ENCODE results near the gene DNAJC1.

DNAJC1 gene

GRCh38 chr10:22006379-22006884 is 2.9 kb upstream of the DNAJC1 start:
- DNase-seq (ENCODE audit: low spot score) = no peak

GRCh38 chr10:22005763-22006162 is 2.2 kb upstream of the DNAJC1 start:
- no peak for DNase-seq (ENCODE audit: low spot score)

DNA sequence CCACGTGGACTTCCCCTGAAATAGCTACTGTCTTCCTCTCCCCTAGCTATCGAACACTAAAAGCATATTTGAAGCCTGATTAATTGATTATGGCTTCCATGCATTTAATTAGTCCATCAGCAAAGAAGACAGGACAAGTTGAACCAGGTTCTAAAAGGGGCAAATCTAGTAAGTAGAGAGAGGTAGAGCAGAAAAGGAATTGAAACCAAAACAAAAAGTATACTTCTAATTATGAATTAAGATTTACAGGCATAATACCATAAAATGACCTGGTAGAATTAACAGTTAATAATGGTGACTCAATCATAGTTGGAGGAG is 393 bp upstream of the DNAJC1 start:
- DNase-seq (ENCODE audit: low spot score) = no peak

GRCh38 chr10:22002591-22003176 is 846 bp downstream of the DNAJC1 start:
- no peak for DNase-seq (ENCODE audit: low spot score)

GRCh38 chr10:21995557-21995956 is 8.0 kb downstream of the DNAJC1 start:
- no peak for DNase-seq (ENCODE audit: low spot score)

DNA sequence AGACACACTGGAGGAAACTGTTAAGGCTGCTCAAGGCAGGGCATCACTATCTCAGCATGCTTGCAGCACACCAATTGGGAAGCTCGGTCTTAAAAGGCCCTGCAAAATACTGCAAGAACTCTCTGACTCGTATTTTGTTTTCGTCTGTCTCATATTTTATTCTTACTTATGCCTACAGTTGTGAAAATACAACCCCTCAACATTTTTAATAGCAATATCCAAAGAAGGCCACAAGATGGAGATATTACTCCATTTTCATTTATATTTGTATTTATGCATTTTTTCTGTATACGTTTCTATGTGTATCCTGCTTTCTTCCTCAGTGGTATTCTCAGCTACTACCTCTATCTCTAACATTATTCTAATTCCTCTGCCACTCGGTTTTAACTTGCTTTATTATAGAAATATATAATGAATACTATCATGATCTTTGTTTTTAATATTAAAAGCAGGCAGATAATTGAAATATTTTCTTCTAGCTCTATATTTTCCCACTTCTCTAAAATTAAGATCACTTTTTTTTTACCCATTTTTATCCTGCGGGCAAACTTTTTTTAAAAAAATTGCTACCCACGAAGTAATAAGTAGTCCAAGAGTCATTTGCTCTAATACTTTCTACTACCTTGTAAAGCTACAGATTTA is 10.0 kb downstream of the DNAJC1 start:
- DNase-seq (ENCODE audit: low spot score) = peak; percentile 36

DNA sequence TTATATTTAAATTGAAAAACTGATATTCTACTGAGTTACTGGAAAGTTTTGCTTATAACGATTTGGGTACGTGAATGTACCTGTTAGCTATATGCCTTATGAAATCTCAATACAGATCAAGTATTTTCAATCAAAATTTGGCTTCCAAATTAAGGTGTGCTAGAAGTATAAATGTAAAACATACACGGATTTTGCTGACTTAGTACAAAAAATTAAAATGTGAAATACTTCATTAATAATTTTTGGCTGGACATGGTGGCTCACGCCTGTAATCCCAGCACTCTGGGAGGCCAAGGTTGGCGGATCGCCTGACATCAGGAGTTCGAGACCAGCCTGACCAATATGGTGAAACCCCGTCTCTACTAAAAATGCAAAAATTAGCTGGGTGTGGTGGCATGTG is 11.7 kb downstream of the DNAJC1 start:
- no peak for DNase-seq (ENCODE audit: low spot score)

- no peak for DNase-seq (ENCODE audit: low spot score)
Observed at GRCh38 chr10:21990449-21990848, 13.1 kb downstream of the DNAJC1 start.

DNA sequence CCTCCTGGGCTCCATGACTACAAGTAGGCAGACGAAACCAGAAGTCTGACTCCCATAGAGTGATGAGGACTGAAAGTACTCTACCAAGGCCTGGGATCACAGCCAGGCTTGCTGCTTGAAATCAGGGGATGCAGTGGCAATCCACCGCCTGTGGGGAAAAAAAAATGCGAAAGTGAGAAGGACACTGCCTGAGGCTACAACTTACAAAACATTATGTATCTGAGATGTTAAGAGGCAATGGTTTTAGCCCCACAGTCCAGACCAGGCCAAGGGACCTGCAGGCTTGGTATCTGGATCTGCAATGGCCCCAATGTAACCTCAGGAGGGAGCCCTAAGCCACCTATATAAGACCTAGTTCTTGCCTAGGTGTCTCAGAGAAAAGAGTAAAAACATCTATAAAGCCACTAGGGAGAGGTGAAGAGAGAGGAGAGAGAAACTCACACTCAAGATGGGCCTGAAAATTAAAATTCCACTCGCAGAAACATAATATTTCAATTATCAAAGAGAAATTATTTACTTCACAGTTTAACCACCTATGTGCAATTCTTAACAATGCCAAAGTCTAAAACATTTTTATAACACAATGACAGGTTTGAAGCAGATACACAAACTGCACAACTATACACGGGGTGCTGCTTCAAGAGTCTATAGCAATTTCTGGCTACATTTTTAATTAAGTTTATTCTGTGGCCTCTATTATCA is 13.9 kb downstream of the DNAJC1 start:
- DNase-seq (ENCODE audit: low spot score) = peak; percentile 55

DNA sequence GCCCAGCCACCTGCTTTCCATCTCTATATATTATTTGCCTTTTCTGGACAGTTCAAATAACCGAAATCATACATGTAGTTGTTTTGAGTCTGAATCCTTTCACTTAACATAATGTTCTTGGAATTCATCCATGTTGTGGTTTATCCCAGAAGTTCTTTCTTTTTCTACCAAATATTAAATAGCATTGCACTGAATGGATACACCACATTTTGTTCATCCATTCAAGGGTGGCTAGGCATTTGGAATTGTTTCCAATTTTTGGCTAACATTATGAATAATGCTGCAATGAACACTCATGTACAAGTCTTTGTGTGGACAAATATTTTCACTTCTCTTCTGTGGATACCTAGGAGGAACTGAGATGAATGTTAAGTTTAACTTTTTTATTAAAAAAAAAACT is 18.0 kb downstream of the DNAJC1 start:
- DNase-seq (ENCODE audit: low spot score) = no peak

DNA sequence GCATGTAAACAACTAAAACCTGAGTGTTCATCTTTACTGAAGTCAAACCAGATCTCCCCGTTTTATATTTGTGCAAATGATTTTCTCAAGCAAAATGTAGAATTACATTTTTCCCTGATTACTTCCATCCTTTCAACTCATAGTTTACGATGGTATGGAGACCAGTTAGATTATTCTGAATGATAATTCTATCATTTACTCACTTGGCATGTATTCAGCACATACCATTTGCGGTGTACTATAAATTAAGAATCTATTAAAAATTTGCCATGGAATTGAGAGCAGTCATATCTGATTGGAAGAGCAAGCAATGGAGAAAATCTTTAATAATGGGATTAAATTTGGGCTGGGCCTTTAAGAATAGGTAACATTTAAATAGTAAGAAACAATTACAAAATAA is 22.4 kb downstream of the DNAJC1 start:
- DNase-seq (ENCODE audit: low spot score) = no peak

DNA sequence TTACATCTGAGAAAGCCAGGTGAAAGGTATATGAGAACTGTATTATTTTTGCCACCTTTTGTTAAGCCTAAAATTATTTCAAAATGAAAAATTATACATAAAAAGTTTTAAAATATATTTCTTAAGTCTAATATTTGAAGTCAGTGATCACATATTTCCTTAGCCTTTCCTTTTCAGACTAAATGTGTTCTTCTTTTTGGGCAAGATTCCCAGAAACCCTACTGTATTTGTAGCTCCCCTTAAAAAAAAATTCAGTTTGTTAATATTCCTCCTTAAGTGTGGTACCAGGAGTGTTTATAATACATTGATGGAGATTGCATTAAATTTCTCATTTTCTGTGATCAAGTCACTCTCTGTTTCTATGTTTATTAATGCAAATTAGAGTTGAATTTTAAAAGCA is 22.8 kb downstream of the DNAJC1 start:
- DNase-seq (ENCODE audit: low spot score) = no peak

GRCh38 chr10:21978191-21978862 is 25.2 kb downstream of the DNAJC1 start:
- peak; percentile 32 for DNase-seq (ENCODE audit: low spot score)

DNA sequence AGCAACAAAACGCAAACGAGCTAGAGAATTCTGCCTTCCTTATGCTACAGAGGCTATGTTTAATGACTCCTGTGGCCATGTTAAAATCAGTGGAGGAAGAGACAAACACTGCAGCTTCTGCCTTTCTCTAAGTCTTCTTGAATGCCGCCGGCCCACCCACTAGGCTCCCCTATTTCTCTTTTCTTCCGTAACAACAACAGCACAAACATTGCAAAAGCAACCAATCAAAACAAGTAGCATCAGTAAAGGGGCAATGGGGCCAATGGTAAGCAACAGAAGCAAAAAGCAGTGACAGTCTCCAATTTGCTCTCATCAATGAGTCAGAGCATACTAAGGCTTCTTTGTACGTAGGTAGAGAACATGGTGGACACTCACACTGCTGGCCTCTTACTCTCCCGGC is 26.8 kb downstream of the DNAJC1 start:
- DNase-seq (ENCODE audit: low spot score) = peak; percentile 76

DNA sequence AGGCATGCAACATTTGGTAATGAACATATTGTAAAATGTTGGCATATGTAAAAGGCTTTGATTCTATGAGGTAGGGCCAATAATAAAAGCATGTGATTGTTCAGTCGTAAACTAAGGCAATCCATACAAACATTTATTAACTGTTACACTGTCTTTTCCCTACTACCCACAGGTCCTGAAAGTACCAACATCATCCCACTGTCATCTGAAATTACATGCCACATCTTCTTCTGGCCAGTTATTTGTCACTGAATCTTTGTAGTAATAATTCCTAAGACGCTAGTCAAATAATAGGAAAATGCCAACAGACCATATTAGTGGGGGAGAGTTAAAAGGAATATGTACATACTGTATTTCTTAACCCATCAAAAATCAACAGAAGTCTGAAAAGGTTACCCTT is 27.2 kb downstream of the DNAJC1 start:
- DNase-seq (ENCODE audit: low spot score) = peak; percentile 47

DNA sequence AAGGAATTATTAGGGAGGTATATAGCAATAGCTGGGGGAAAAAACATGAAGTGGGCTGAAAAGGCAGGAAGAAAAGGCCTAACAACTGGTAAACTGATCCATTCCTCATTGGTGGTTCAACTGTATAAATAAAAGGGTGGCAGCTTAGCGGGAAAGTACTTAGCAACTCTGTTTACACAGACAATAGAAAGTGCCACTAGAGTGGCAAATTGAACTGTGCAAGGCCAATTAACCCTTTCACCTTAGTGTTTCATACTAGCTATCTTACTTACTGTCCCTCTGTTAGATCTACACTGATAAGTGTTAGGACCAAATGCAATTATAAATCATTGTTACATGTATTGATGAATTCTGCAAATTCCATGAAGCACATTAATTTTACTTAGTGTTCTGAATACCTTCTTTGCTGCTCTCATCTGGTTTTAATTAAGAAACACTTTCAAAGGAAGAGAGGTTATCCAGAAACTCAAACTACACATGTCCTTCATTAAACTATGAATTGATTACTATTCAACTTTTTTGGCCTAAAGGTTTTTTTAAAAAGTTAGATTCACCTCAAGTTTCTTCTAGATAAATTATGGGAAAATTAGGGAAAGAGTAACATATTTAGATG is 28.0 kb downstream of the DNAJC1 start:
- peak; percentile 33 for DNase-seq (ENCODE audit: low spot score)

GRCh38 chr10:21972584-21972983 is 30.9 kb downstream of the DNAJC1 start:
- no peak for DNase-seq (ENCODE audit: low spot score)

DNA sequence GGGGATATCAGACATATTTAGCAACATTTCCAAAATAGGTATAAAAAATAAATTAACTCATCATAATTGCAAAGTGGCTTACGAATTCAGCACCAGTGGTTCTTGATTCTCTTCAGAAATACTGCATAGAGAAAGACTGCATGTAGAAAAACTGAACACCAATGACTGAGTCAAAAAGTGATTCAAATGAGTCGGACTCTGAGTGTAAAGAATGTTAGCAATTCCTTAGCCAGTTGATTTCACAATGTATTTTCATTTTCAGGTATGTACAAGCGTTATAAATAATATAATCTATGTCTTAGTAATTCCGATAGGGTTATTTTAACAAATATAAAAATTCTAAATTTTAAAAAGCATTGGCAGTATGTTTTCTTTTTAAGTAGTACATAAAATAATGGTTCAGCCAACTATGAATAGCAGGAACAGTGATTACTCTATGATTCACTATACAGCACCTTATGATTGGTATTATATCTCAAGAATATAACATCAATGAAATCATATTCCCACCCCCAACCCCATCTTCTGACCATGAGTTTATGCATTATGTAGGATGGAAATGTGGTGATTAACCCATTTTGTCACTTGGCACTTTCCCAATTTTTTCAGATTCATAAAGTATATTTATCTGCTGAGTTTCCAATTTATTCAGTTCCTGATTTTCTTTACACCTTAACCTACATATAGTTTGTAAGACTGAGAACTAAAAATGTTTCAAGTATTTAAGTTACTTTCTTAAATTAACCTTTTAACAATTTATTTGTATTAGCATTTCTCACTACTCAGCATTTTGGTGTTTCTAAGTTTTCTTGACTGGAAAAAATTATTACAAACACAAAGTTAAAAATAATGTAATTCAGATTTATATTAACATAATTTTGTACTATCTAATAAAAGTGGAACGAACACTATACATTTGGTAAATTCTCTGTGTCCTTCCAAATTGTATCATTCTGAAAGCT is 33.9 kb downstream of the DNAJC1 start:
- no peak for DNase-seq (ENCODE audit: low spot score)

GRCh38 chr10:21964983-21965665 is 38.4 kb downstream of the DNAJC1 start:
- DNase-seq (ENCODE audit: low spot score) = no peak

DNA sequence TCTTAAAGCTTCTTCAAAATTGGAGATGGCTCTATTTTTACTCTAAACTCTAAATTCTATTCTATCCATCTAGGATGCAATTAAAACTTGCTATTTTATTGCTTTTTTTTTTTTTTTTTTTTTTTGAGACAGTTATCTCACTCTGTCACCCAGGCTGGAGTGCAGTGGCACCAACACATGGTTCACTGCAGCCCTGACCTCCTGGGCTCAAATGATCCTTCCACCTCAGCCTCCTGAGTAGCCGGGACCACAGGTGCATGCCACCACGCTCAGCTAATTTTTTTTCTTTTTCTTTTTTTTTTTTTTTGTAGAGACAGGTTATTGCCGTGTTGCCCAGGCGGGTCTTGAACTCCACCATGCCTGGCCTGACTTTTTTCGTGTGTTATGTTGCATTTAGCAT is 41.2 kb downstream of the DNAJC1 start:
- DNase-seq (ENCODE audit: low spot score) = no peak

- no peak for DNase-seq (ENCODE audit: low spot score)
Observed at GRCh38 chr10:21961847-21962246, 41.7 kb downstream of the DNAJC1 start.
